ENCODE measurements around the gene RAMACL.

The RAMACL gene

GRCh38 chr6:166575205-166575604 lies 11.3 kb downstream of the RAMACL start:
- no peak for DNase-seq (ENCODE audit: low read depth)

- no peak for DNase-seq (ENCODE audit: low read depth)
Measured at GRCh38 chr6:166573511-166574216, 12.8 kb downstream of the RAMACL start.

GRCh38 chr6:166572370-166573261 lies 13.9 kb downstream of the RAMACL start:
- DNase-seq (ENCODE audit: low read depth) = no peak

- DNase-seq (ENCODE audit: low read depth) = no peak
Measured at GRCh38 chr6:166570929-166571713, 15.4 kb downstream of the RAMACL start.

- no peak for DNase-seq (ENCODE audit: low read depth)
Measured at GRCh38 chr6:166569206-166569605, 17.3 kb downstream of the RAMACL start.

GRCh38 chr6:166567813-166568212 lies 18.7 kb downstream of the RAMACL start:
- no peak for DNase-seq (ENCODE audit: low read depth)

GRCh38 chr6:166567107-166567506 lies 19.4 kb downstream of the RAMACL start:
- DNase-seq (ENCODE audit: low read depth) = no peak

GRCh38 chr6:166566026-166567011 lies 20.2 kb downstream of the RAMACL start:
- no peak for DNase-seq (ENCODE audit: low read depth)

GRCh38 chr6:166565084-166565967 lies 21.2 kb downstream of the RAMACL start:
- no peak for DNase-seq (ENCODE audit: low read depth)

- no peak for DNase-seq (ENCODE audit: low read depth)
Measured at GRCh38 chr6:166563805-166564204, 22.7 kb downstream of the RAMACL start.

GRCh38 chr6:166563200-166563599 lies 23.3 kb downstream of the RAMACL start:
- DNase-seq (ENCODE audit: low read depth) = no peak

GRCh38 chr6:166562726-166563125 lies 23.8 kb downstream of the RAMACL start:
- DNase-seq (ENCODE audit: low read depth) = no peak

- DNase-seq (ENCODE audit: low read depth) = no peak
Measured at GRCh38 chr6:166561771-166562359, 24.6 kb downstream of the RAMACL start.

- DNase-seq (ENCODE audit: low read depth) = no peak
Measured at GRCh38 chr6:166560222-166560621, 26.3 kb downstream of the RAMACL start.

- no peak for DNase-seq (ENCODE audit: low read depth)
Measured at GRCh38 chr6:166559662-166560061, 26.8 kb downstream of the RAMACL start.

GRCh38 chr6:166559211-166559610 lies 27.3 kb downstream of the RAMACL start:
- no peak for DNase-seq (ENCODE audit: low read depth)

- DNase-seq (ENCODE audit: low read depth) = no peak
Measured at GRCh38 chr6:166558156-166559005, 28.1 kb downstream of the RAMACL start.

GRCh38 chr6:166556863-166557322 lies 29.6 kb downstream of the RAMACL start:
- DNase-seq (ENCODE audit: low read depth) = no peak

- no peak for DNase-seq (ENCODE audit: low read depth)
Measured at GRCh38 chr6:166556336-166556735, 30.1 kb downstream of the RAMACL start.
